Activated T-cell treated with anti-CD3 and anti-CD28 coated beads, Interleukin-2, amount 50 U/mL, for 1 hour (primary cell): Measurements from ENCODE around the gene ZNF70.

Experiments
- DNase-seq: peaks from one replicate; pipeline ENCODE4 v3.0.0-alpha.2; 2020

The ZNF70 gene

GRCh38 chr22:23778577-23778900 lies 27.6 kb upstream of the ZNF70 start:
- no peak for DNase-seq

- no peak for DNase-seq
Measured at GRCh38 chr22:23777776-23778576, 27.1 kb upstream of the ZNF70 start.

- no peak for DNase-seq
Measured at GRCh38 chr22:23775779-23776375, 25.0 kb upstream of the ZNF70 start.

GRCh38 chr22:23774922-23775436 lies 24.1 kb upstream of the ZNF70 start:
- DNase-seq: no peak

- no peak for DNase-seq
Measured at GRCh38 chr22:23774114-23774921, 23.4 kb upstream of the ZNF70 start.

GRCh38 chr22:23773483-23774113 lies 22.7 kb upstream of the ZNF70 start:
- no peak for DNase-seq

GRCh38 chr22:23772649-23773473 lies 21.9 kb upstream of the ZNF70 start, which contains the start of gene MMP11:
Gene MMP11 (plus strand): TSS chr22:23772849. CDS start chr22:23772871, 22 bp downstream.
- peak; percentile 65 for DNase-seq

GRCh38 chr22:23772315-23772648 lies 21.4 kb upstream of the ZNF70 start:
- no peak for DNase-seq

- no peak for DNase-seq
Measured at GRCh38 chr22:23769321-23769965, 18.5 kb upstream of the ZNF70 start.

- DNase-seq: peak; percentile 82
Measured at GRCh38 chr22:23767673-23768548, 17.0 kb upstream of the ZNF70 start, which contains the start of gene CHCHD10. Gene CHCHD10 (minus strand): TSS chr22:23767972. CDS start chr22:23767874, 98 bp downstream.

- no peak for DNase-seq
Measured at GRCh38 chr22:23767303-23767672, 16.4 kb upstream of the ZNF70 start.

- no peak for DNase-seq
Measured at GRCh38 chr22:23764899-23765881, 14.3 kb upstream of the ZNF70 start.

- no peak for DNase-seq
Measured at GRCh38 chr22:23763954-23764353, 13.0 kb upstream of the ZNF70 start.

- DNase-seq: peak; percentile 63
Measured at GRCh38 chr22:23763579-23763945, 12.7 kb upstream of the ZNF70 start.

GRCh38 chr22:23762842-23763578 lies 12.1 kb upstream of the ZNF70 start, which contains the start of gene C22orf15:
Gene C22orf15 (plus strand): TSS chr22:23762990. CDS start chr22:23763307, 317 bp downstream.
- DNase-seq: peak; percentile 27

- DNase-seq: no peak
Measured at GRCh38 chr22:23760056-23760455, 9.1 kb upstream of the ZNF70 start.

GRCh38 chr22:23759566-23759965 lies 8.7 kb upstream of the ZNF70 start:
- no peak for DNase-seq

- DNase-seq: no peak
Measured at GRCh38 chr22:23756891-23757290, 6.0 kb upstream of the ZNF70 start.
